K562 (cell line): ENCODE data around the gene NHS. TPM values are rescaled to one million over a fixed set of nuclear protein-coding genes. Genes with fewer than 3 reads are reported as not detected.
A peak's percentile ranks its signal among the peaks of the same experiment; 100 is the strongest.

Source experiments
- ARID2 ChIP-seq: fragments of 450-650 bp; IDR thresholded peaks from 2 replicates; pipeline ENCODE4 v1.6.1; 2017; ENCODE audit warnings: antibody characterized with exemption, mild to moderate bottlenecking
- BHLHE40 ChIP-seq: IDR thresholded peaks from 2 replicates; pipeline ENCODE4 v1.6.1; 2011; ENCODE audit warnings: low read length, improper control_type of control experiment
- CTCF ChIP-seq, 3 experiments: IDR thresholded peaks in 2 of 3; conservative IDR thresholded peaks in 1 of 3; 2 replicates each; pipeline ENCODE4 v1.5.1; 2011 to 2012; ENCODE audit warnings: low read length in 3 of 3, mild to moderate bottlenecking in 3 of 3, control low read depth in 2 of 3, improper control_type of control experiment in 1 of 3, inconsistent platforms in 1 of 3, low read depth in 1 of 3, mixed read lengths in 1 of 3, moderate library complexity in 1 of 3; ENCODE audit not compliant: insufficient read depth in 2 of 3
- CTCFL ChIP-seq: IDR thresholded peaks from 2 replicates; pipeline ENCODE4 v1.6.1; 2011; ENCODE audit warnings: borderline replicate concordance, low read depth, mild to moderate bottlenecking, moderate library complexity, low read length; ENCODE audit not compliant: insufficient read depth, poor library complexity, severe bottlenecking
- ETV1 ChIP-seq: fragments of 450-650 bp; conservative IDR thresholded peaks from 2 replicates; pipeline ENCODE4 v1.6.1; 2016; ENCODE audit warnings: missing genetic modification characterization, control low read depth, low read depth, missing compliant biosample characterization
- GABPB1 ChIP-seq: sonication (generic); formaldehyde crosslinking; IDR thresholded peaks from 2 replicates; pipeline ENCODE4 v1.8.0; 2022; ENCODE audit warnings: mild to moderate bottlenecking, missing genetic modification reagents
- MAX ChIP-seq: sonication (generic); formaldehyde crosslinking; IDR thresholded peaks from 2 replicates; pipeline ENCODE4 v1.9.0; 2022; ENCODE audit warnings: mild to moderate bottlenecking, missing genetic modification reagents
- MIER1 ChIP-seq: fragments of 450-650 bp; IDR thresholded peaks from 2 replicates; pipeline ENCODE4 v1.6.1; 2016; ENCODE audit warnings: antibody characterized with exemption, mild to moderate bottlenecking, low read depth
- MTA1 ChIP-seq: fragments of 450-650 bp; IDR thresholded peaks from 2 replicates; pipeline ENCODE4 v1.6.1; 2017; ENCODE audit warnings: borderline replicate concordance
- RAD51 ChIP-seq: fragments of 450-650 bp; IDR thresholded peaks from 2 replicates; pipeline ENCODE4 v1.7.1; 2016; ENCODE audit warnings: low read depth, mild to moderate bottlenecking, borderline replicate concordance
- SP2 ChIP-seq: IDR thresholded peaks from 2 replicates; pipeline ENCODE4 v1.6.1; 2011; ENCODE audit warnings: mild to moderate bottlenecking, low read depth, low read length, moderate library complexity; ENCODE audit not compliant: poor library complexity, severe bottlenecking; ENCODE audit errors: extremely low read depth
- USF2 ChIP-seq: sonication (generic); formaldehyde crosslinking; IDR thresholded peaks from 2 replicates; pipeline ENCODE4 v1.5.0; 2020; ENCODE audit warnings: missing genetic modification reagents
- ZC3H8 ChIP-seq: fragments of 450-650 bp; IDR thresholded peaks from 2 replicates; pipeline ENCODE4 v1.6.1; 2017
- polyA plus RNA-seq, 8 experiments: library from polyadenylated mRNA; depleted of rRNA in 4 of 8; stranded (reverse) in 5 of 8; unstranded in 3 of 8; fragments of >200 nt; fragmentation: Nextera tagmentation in 2 of 8; fragmentation: Illumina TruSeq in 1 of 8; extraction: Ambion mirVana in 2 of 8; extraction: Trizol in 1 of 8; gene quantifications; 2 replicates each; pipeline versions ENCODE4 v1.2.1 to v1.2.3, GENCODE V29; 2011 to 2014; ENCODE audit warnings: inconsistent platforms in 1 of 8, missing spikeins in 1 of 8
- total RNA-seq, 7 experiments: library from RNA; depleted of rRNA in 6 of 7; stranded (reverse); fragments of >200 nt in 6 of 7; fragmentation: Illumina TruSeq in 2 of 7; extraction: Trizol in 2 of 7; gene quantifications; 2 replicates each; pipeline versions ENCODE4 v1.2.1 to v1.2.3, GENCODE V29; 2011 to 2021; ENCODE audit warnings: low replicate concordance in 1 of 7

Gene NHS
- total and polyA plus RNA-seq, 9 of the 15 experiments (the other 6 are each of a cell fraction or from before 2014, with no cell fraction given) = 0.02 TPM; not detected in 8

- no peak for TF ChIP-seq SP2
- TF ChIP-seq GABPB1 = peak; percentile 30; the same call in 1 of the 2 replicates
- no peak for TF ChIP-seq ZC3H8
- peak; percentile 86 for TF ChIP-seq ETV1 (tag)
- TF ChIP-seq RAD51 = peak; percentile 39; the same call in 1 of the 2 replicates
- TF ChIP-seq USF2 (CRISPR knock-in tag) = peak; percentile 65
- peak; percentile 71 for TF ChIP-seq CTCFL
- no peak for TF ChIP-seq MTA1
- no peak for TF ChIP-seq MIER1
- TF ChIP-seq ARID2 = no peak
- peak; percentile 73 for TF ChIP-seq BHLHE40
- peak; percentile 54 to 98 (median 77) for TF ChIP-seq CTCF (IDR thresholded peaks at IDR 0.05 in 2 of 3, conservative IDR thresholded peaks at IDR 0.05 in 1 of 3; ENCODE audit: insufficient read depth in 2 of 3, low read depth in 1 of 3, low read length in 3 of 3)
- no peak for TF ChIP-seq MAX (CRISPR knock-in tag)
- TF ChIP-seq, all 486 proteins: peak for 9
Measured at GRCh38 chrX:17361620-17362019, 13.4 kb upstream of the NHS start (continued).
